PC-9 (cell line): ENCODE results near the gene MAPKBP1.

Experiments
- CTCF ChIP-seq: fragments of 200-600 bp; sonication (generic); conservative IDR thresholded peaks from 2 replicates; pipeline ENCODE4 v1.6.1; 2017; ENCODE audit warnings: mixed run types, antibody characterized with exemption, mild to moderate bottlenecking, moderate library complexity
- EZH2 ChIP-seq: fragments of 200-600 bp; sonication (generic); IDR thresholded peaks from 2 replicates; pipeline ENCODE4 v1.8.0; 2017; ENCODE audit warnings: antibody characterized with exemption, low read depth

- TF ChIP-seq CTCF = no peak
- TF ChIP-seq EZH2 = no peak
Measured at GRCh38 chr15:41809121-41809520, 34.8 kb downstream of the MAPKBP1 start.
